Activated effector memory CD4-positive, alpha-beta T cell treated with anti-CD3 and anti-CD28 coated beads, Interleukin-2, amount 50 U/mL, for 16 hours (primary cell): ENCODE results near the gene ANGPTL1.

Source experiments
- DNase-seq: peaks from one replicate; pipeline ENCODE4 v3.0.0-alpha.2; 2020

ANGPTL1 gene

GRCh38 chr1:178870944-178871343 lies at the start of gene ANGPTL1:
Gene ANGPTL1, minus strand, starts transcription at chr1:178871077. Its CDS starts 5,301 bp downstream, at chr1:178865776.
- DNase-seq = no peak

- DNase-seq = no peak
Measured at GRCh38 chr1:178919581-178919980, 48.7 kb upstream of the ANGPTL1 start.

- DNase-seq = no peak
Measured at GRCh38 chr1:178918955-178919354, 48.1 kb upstream of the ANGPTL1 start.

GRCh38 chr1:178918308-178918707 lies 47.4 kb upstream of the ANGPTL1 start:
- DNase-seq = no peak

- no peak for DNase-seq
Measured at GRCh38 chr1:178916448-178917174, 45.7 kb upstream of the ANGPTL1 start.

GRCh38 chr1:178912597-178912996 lies 41.7 kb upstream of the ANGPTL1 start:
- no peak for DNase-seq

- no peak for DNase-seq
Measured at GRCh38 chr1:178910023-178910422, 39.1 kb upstream of the ANGPTL1 start.

GRCh38 chr1:178908358-178908757 lies 37.5 kb upstream of the ANGPTL1 start:
- no peak for DNase-seq

- DNase-seq = no peak
Measured at GRCh38 chr1:178901482-178902125, 30.7 kb upstream of the ANGPTL1 start.

GRCh38 chr1:178899402-178899801 lies 28.5 kb upstream of the ANGPTL1 start:
- no peak for DNase-seq

- no peak for DNase-seq
Measured at GRCh38 chr1:178898401-178898800, 27.5 kb upstream of the ANGPTL1 start.

GRCh38 chr1:178895928-178896327 lies 25.1 kb upstream of the ANGPTL1 start:
- no peak for DNase-seq

- DNase-seq = no peak
Measured at GRCh38 chr1:178886551-178886950, 15.7 kb upstream of the ANGPTL1 start.

GRCh38 chr1:178885869-178886268 lies 15.0 kb upstream of the ANGPTL1 start:
- DNase-seq = no peak

GRCh38 chr1:178881950-178882349 lies 11.1 kb upstream of the ANGPTL1 start:
- DNase-seq = no peak

GRCh38 chr1:178877896-178878295 lies 7.0 kb upstream of the ANGPTL1 start:
- DNase-seq = no peak

- no peak for DNase-seq
Measured at GRCh38 chr1:178875936-178876335, 5.1 kb upstream of the ANGPTL1 start.

GRCh38 chr1:178874966-178875365 lies 4.1 kb upstream of the ANGPTL1 start:
- no peak for DNase-seq

GRCh38 chr1:178871551-178872320 lies 859 bp upstream of the ANGPTL1 start:
- DNase-seq = no peak

- no peak for DNase-seq
Measured at GRCh38 chr1:178870221-178870620, 656 bp downstream of the ANGPTL1 start.

- no peak for DNase-seq
Measured at GRCh38 chr1:178869119-178869697, 1.7 kb downstream of the ANGPTL1 start.

GRCh38 chr1:178868706-178869105 lies 2.2 kb downstream of the ANGPTL1 start:
- DNase-seq = no peak

- no peak for DNase-seq
Measured at GRCh38 chr1:178867670-178868069, 3.2 kb downstream of the ANGPTL1 start.
